G401 (cell line): ENCODE results near the gene GRID2. TPM values are rescaled to one million over a fixed set of nuclear protein-coding genes. Genes with fewer than 3 reads are reported as not detected.
"Not testable (repeated sequence)": the region's sequence is repeated elsewhere in the genome, so short reads cannot be mapped to it uniquely, and the experiment has no call there.

ENCODE experiments used
- DNase-seq: peaks from one replicate; pipeline ENCODE4 v3.0.0-alpha.2; 2015; ENCODE audit warnings: low spot score
- in situ Hi-C: cut with HindIII; loops from 2 replicates; pipeline ENCODE4 v1.10.0; 2016; ENCODE audit warnings: low sequenced_read_pairs, mixed read lengths
- total RNA-seq: library from RNA; depleted of rRNA; stranded (reverse); fragments of >200 nt; shearing (Covaris generic); gene quantifications from 2 replicates; pipeline ENCODE4 v1.2.3, GENCODE V29; 2014; rRNA removed

The GRID2 gene
- total RNA-seq, result not detected in 2 replicates

DNA sequence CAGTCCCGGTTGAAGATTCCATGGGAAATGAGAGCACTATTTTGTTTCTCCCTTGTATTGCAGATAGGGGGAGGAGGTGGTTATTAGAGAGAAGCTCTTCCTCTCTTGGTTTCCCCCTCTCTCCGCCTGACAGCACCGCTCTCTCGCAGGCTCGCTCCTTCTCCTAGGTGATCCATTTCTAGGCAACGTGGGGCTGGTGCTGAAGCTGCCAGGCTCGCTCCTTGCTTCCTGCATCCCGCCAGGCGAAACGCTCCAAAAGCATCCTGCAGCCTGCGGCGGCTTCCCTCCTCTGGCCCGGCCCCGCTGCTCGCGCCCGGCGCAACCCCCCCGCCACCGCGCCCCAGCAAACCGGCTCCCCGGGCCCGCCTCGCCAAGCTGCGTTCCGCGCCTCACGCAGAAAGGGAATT, at the start of gene GRID2:
GRID2 (plus strand) TSS at position 346 of the 407 bp plus-strand sequence.
- peak; percentile 92 for DNase-seq
- in situ Hi-C loops, result no loop called here

DNA sequence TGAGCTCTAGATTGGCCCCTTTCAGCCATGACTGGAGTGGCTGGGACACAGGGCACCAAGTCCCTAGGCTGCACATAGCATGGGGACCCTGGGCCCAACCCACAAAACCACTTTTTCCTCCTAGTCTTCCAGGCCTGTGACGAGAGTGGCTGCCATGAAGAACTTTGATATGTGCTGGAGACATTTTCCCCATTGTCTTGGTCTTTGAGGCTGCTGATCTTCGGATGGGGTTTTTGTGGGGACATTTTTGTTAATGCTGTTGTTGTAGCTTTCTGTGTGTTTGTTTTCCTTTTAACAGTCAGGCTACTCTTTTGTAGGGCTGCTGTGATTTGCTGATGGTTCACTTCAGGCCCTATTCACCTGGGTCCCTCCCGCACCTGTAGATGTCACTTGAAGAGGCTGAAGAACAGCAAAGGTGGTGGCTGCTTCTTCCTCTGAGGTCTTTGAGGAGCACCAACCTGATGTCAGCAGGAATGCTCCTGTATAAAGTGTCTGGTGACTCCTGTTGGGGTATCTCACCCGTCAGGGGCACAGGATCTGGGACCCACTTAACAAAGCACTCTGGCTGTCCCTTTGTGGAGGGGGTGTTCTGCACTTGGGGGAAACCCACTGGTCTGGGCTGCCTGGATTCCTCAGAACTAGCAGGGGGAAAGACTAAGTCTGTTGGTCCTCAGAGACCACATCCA, 49.6 kb upstream of the GRID2 start:
- in situ Hi-C loops, result no loop called here
- no peak for DNase-seq

DNA sequence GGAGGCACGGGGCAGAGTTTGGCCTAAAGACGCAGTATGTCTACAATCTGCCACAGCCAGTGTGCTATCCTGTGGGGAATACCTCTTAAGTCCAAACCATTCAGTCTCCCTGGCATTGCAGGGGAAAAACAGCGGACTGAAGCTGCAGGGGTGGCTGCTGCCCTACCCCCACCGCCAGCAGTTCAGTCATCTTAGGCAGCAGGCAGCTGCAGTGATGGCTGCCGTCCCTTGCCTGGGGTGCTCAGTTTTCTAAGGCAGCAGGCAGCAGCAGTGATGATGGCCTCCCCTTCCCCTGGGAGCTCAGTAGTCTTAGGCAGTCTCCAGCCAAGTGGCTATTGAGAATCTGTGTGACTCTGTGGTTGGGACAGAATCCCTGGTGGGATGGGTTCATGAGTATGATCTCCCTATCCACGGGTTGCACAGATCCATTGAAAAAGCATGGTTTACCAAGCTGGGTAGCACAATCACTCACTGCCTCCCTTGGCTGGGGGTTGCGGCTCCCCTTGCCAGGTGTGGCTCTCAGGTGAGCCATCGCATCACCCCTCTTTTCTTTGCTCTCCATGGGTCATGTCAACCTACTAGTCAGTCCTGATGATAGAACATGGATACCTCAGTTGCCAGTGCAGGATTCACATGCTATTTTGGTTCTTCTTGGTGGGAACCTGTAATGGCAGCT, 48.9 kb upstream of the GRID2 start:
- in situ Hi-C loops, result no loop called here
- DNase-seq, result no peak

DNA sequence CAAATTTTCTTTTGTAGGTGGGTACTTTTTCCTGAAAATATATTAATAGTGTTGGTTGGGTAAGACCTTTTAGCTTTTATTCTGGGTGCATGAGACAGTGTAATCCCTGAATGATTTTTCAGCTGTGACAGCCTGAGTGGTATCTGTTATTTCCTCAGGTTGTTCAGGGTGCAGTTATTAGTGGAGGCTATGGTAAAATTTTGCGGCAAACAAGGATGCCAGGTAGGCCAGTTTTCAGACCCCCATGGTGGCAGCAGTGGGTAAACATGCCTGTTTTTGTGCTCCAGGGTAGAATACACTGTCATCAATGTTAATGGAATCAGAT, 47.9 kb upstream of the GRID2 start:
- DNase-seq, result no peak
- in situ Hi-C loops, result no loop called here

DNA sequence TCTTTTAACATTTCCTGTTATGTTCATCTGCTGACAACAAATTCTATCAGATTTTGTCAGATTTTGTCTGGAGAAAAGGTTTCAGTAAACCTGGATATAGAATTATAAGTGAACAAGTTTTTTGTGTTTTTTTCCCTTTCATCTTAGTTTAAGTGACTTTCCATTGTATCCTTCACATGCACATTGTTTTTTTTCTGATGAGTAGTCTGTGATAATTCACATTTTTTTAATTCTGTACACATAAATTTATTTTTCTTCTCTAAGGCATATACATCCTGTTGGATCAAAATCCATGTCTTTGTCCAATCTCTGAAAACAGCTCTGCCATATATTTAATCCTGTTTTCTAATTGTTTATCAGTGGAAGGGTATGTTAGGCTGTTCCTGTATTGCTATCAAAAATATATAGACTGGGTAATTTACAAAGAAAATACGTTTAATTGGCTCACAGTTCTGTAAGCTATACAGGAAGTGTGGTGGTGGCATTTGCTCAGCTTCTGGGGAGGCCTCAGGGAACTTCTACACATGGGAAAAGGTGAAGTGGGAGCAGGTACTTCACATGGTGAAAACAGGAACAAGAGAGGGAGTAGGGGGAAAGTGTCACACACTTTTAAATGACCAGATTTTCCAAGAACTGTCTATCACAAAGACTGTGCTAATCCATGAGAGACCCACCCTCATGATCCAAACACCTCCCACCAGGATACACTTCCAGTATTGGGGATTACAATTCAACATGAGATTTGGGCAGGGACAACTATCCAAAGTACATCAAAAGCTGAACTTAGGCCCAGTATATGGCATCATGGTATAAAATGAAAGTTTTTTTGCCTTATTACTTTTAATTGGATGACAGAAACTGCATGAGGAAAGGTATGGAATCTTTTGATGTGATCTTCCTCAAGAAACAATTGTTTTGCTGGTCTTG, 45.6 kb upstream of the GRID2 start:
- in situ Hi-C loops, result no loop called here
- DNase-seq, result no peak

DNA sequence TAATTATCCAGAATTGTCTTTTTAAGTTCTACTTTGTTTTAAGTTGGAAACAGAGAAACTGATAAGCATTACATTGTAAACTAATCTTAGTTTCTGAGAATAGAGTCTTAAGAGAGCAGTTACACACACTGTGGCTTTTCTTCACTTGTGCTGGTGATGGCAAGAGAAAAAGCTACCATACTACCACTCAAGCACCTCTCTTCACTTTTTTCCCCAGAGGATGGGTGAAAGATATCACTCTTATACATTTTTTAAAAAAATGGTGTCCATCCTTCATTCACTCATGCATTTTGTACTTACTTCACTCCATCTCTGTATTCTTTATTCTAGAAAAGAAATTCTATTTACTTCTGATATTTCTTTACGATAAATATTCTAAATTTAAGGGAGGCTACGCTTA, 42.5 kb upstream of the GRID2 start:
- DNase-seq, result no peak
- in situ Hi-C loops, result no loop called here

DNA sequence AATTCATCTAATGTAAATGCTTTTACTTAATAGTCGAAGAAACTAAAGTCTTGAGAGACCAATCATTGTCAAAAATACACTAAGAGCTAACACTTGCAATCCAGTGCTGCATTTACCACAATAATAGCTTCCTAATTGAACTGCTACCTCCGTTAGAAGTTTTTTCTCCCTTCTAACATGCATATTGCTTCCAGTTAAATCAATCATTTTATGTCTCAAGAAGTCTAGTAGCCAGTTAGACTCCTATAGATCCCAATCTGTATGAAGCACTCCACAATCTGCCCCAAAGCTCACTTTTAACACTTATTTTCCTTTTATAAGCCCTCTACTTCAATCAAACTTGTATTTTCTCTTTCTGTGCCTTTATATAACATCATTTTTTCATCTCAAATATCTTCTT, 41.4 kb upstream of the GRID2 start:
- in situ Hi-C loops, result no loop called here
- DNase-seq, result no peak

DNA sequence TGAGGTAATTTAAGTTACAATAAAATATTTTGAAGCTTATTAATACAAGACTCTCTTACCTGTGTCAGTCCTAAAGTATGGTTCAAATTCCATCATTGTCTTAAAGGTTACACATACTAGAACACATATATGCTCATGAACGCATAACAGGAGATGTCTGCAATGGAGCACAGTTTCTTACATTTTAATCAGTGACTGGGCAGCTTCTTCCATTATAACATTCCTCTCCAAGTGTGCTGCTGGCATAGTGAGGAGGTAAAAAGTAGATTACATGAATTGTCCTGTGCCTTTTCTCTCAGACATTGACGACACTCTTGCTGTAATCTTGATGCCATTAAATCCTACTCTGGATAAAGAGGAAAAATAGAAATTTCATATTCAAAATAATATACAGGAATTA, 40.8 kb upstream of the GRID2 start:
- DNase-seq, result no peak
- in situ Hi-C loops, result no loop called here

DNA sequence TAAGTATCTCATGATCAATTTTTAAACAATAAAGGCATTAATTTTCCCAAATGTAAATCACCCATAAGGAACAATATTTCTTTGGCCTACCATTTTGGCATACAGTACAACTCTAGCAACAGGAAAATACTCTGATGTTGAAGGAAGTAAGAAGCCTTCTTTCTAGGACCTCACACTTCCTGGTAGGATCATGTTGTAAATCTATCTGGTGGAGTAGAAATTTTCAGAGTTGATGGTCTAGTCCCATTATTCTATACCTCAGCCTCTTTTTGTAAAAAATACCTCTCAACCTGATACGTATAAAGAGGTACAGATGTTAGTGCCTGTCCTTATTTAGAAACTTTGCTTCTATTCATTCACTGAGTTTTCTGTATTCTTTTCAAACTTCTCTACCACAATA, 40.2 kb upstream of the GRID2 start:
- in situ Hi-C loops, result no loop called here
- DNase-seq, result no peak

DNA sequence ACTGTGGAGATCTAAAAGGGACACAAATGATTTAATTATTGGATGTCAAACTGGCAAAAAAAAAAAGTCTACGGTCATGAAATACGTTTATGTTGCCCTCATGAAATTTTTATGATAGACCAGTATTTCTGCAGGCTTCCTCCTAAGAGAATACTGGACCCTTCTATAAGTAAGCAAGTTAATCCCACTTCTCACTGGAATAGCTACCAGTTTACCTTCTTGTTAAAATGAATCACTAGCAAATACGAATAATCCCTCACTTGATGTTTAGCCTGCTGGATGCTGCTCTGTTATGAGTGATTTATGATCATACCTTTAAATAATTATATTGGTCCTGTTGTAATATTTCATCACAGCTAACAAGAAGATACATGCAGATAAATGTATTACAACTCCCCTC, 39.6 kb upstream of the GRID2 start:
- in situ Hi-C loops, result no loop called here

DNA sequence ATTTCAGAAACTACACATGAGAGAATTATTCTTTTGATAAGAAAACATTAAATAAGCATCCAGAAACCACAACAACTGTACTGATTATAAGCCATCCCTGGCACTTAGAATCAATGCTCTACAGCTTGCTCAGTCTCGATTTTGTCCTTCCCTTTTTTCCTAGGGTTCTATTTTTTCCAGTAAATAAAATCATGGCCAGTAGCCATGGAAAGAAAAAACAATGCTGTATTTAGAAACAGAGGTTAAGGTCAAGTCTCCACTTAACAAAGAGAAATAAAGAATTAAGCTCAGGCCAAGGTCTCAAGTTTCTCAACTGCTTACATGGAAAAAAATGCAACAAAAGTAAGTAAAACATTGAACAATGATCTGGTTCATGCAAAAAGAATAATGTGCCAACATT, 38.7 kb upstream of the GRID2 start:
- in situ Hi-C loops, result no loop called here
- DNase-seq, result no peak

More for the DNA sequence above, 39.6 kb upstream of the GRID2 start:
- DNase-seq, result no peak

DNA sequence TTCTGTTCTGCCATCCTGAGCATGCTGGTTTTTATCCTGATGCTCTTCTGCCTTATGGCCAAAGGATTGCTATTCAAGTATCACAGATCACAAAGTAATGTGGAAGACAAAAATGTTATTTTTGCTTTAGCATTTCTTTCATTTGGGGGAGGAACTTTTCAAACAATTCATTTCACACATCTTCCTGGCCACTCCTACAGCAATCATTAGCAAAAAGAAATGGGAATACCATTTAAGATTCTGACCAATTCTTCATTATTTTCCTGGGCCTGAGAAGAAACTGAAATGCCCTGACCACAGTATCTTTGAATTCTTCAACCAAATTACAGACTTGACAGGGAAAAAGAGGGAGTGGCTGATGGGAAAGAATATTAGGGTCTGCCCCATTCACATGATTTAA, 38.0 kb upstream of the GRID2 start:
- no peak for DNase-seq
- in situ Hi-C loops, result no loop called here

DNA sequence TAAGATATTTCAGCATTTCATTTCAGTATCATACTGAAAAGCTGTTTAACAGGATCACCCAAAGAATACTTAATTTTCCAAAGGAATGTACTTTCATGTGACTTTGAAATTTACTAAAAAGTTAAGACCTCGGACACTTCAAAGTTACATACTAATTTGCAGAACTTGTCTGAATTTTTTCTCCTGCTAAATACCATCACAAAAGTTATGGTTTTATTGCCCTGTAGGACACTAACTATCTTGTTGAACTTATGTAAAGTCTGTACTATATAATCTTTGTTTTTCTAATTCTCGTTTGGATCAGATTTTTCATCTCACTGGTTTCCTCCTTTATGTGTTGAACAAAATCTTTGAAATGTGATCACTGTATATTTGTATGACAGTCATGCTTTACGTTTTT, 37.2 kb upstream of the GRID2 start:
- DNase-seq, result no peak
- in situ Hi-C loops, result no loop called here

DNA sequence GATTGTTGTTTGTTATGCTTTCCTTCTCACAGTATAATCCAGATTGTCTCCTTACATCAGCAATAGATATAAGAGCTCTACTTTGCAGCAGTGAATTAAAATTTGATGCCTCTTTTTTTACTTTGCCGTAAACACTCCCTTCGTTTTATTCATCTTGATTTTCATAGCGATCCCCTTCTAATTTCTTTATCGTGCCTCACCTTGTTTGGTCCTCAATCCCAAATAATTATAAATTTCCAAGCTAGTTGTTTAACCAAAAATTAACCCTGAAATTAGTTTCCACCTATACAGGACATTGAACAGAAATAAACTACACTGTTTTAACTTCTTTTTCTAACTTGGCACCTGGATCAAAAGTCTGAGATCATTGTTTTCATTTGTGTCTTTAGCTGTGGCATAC, 35.1 kb upstream of the GRID2 start:
- no peak for DNase-seq
- in situ Hi-C loops, result no loop called here

DNA sequence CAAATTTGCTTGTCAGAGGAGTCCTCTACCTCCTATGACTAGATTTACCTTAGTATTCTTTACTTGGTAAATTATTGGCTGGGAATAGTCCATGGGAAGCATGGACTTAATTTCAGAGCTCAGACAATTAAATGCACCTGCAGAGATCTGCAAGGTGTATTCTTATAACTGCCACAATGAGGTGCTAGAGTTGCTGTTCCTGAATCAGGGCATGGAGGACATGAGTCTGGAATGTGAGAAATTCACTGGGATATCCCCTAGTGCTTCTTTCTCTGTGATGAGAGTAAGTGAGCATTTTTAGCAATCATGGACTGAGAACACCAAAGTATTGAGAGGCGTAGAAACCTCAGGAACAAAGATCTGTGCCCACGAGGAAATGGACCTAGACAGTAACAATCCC, 32.9 kb upstream of the GRID2 start:
- peak; percentile 17 for DNase-seq
- in situ Hi-C loops, result no loop called here

DNA sequence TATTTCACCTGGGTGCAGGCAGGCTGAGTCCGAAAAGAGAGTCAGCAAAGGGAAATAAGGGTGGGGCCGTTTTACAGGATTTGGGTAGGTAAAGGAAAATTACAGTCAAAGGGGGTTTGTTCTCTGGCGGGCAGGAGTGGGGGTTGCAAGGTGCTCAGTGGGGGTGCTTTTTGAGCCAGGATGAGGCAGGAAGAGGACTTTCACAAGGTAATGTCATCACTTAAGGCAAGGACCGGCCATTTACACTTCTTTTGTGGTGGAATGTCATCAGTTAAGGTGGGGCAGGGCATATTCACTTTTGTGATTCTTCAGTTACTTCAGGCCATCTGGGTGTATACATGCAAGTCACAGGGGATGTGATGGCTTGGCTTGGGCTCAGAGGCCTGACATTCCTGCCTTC, 32.2 kb upstream of the GRID2 start:
- DNase-seq, in situ Hi-C loops: not testable (repeated sequence)

DNA sequence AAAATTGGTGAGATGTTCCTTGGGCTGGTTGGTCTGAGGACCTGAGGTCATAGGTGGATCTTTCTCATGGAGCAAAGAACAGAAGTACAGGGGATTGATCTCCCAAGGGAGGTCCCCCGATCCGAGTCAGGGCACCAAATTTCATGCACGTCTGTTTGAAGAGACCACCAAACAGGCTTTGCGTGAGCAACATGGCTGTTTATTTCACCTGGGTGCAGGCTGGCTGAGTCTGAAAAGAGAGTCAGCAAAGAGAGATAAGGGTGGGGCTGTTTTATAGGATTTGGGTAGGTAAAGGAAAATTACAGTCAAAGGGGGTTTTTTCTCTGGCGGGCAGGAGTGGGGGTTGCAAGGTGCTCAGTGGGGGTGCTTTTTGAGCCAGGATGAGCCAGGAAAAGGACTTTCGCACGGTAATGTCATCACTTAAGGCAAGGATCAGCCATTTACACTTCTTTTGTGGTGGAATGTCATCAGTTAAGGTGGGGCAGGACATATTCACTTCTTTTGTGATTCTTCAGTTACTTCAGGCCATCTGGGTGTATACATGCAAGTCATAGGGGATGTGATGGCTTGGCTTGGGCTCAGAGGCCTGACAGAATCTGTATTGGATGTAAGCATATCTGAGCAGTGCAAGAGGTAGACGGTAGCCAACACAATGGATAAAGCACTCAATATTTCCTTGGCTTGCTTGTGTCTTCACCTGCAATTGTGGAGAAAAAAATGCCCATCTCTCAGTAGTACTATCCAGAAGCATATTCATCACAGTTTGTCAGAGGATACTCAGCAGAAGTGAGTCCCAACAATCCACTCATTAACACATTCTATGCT, 26.5 kb upstream of the GRID2 start:
- in situ Hi-C loops, DNase-seq: not testable (repeated sequence)

DNA sequence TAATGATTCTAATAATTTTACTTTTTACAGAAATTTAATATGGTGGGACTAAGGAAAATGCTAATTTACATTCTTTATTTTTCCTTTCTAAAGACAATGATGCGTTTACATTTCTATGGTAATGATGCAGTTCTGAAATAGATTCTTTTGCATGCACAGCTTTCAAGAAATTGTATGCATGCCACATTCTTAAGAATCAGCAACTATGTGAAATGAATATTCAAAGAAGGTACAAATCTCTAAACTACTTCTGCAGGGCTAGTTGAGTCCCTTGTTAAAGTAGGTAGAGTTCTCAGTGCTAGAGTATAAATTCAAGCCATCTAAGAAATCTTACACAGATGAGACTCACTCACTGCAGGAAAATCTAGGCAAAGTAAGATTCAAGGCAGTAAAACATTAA, 24.5 kb upstream of the GRID2 start:
- in situ Hi-C loops, result no loop called here

DNA sequence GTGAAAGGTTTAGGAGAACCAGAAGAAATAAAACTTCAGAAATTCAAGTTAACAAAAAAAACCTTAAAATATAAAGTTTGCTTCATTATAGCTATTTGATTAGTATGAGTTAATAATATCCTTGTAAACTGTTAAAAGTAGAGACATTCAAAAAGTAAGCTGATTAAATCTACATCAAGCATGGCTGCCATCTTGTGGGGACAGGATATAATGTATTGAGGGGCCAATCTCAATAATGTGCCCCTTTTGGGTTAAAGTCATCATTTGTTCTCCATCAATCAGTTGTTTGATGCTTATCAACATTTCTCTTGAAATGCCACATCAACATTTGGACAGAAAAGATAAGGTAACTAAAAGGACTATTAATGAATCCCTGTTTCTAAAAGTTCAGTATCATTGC, 4.6 kb upstream of the GRID2 start:
- DNase-seq, result no peak
- in situ Hi-C loops, result no loop called here

More for the DNA sequence above, 24.5 kb upstream of the GRID2 start:
- DNase-seq, result no peak
